Ramos (cell line): ENCODE data around the gene PXK.

ENCODE experiments used
- in situ Hi-C: fragments of 300-500 bp; cut with MboI; formaldehyde crosslinking; loops from one replicate; pipeline ENCODE4 v1.14.3; 2022; ENCODE audit warnings: low sequenced_read_pairs; ENCODE audit not compliant: unreplicated experiment

PXK gene

DNA sequence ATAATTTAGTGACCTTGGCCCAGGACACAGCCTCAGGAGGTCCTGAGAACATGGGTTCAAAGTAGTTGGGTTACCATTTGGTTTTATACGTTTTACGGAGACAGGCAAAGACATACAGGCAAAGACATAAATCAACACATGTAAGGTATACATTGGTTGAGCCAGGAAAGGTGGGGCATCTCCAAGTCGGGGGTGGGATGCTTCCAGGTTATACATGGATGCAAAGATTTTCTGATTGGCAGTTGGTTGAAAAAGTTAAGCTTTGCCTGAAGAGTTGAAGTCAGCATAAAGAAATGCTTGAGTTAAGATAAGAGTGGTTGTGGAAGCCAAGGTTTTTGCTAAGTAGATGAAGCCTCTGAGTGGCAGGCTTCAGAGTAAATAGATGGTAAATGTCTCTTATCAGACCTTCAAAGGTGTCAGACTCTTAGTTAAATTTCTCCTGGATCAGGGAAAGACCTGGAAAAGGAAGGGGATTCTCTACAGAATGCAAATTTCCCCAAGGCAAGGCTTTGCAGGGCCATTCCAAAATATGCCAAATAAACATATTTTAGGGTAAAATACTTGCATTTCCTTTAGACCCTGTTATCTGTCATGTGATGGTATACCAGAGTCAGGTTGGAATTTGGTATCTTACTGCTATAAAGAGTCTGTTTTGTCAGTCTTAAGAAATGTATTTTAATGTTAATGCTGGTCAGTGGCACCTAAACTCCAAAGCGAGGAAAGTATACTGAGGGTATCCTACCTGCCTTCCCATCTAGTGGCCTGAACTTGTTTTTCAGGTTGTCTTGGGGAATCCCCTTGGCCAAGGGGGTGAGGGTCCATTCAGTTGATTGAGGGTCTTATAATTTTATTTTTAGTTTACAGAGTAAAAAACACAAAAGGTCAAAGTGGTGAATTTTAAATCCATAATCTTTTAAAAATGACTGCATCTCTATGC lies 109.1 kb downstream of the PXK start:
- in situ Hi-C loops, result no loop called here

- in situ Hi-C loops, result no loop called here
Observed at GRCh38 chr3:58452176-58452575, 119.5 kb downstream of the PXK start.

DNA sequence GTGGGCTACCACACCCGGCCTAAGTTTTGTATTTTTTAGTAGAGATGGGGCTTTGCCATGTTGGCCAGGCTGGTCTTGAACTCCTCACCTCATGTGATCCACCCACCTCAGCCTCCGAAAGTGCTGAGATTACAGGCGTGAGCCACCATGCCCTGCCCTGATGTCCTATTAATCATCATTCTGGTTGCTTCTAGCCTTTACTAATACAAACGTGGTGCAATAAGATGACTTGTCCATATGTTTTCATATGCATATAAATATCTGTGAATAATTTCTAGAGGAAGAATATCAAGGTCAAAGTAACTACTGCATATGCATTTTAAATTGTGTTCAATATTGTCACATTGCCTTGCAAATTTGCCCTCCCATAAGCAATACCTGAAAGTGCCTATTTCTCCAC lies 126.5 kb downstream of the PXK start:
- in situ Hi-C loops, result no loop called here

GRCh38 chr3:58462829-58463180 lies 130.1 kb downstream of the PXK start:
- in situ Hi-C loops, result no loop called here

GRCh38 chr3:58463181-58463941 lies 130.7 kb downstream of the PXK start:
- in situ Hi-C loops, result no loop called here

GRCh38 chr3:58463942-58464271 lies 131.2 kb downstream of the PXK start:
- in situ Hi-C loops, result no loop called here

DNA sequence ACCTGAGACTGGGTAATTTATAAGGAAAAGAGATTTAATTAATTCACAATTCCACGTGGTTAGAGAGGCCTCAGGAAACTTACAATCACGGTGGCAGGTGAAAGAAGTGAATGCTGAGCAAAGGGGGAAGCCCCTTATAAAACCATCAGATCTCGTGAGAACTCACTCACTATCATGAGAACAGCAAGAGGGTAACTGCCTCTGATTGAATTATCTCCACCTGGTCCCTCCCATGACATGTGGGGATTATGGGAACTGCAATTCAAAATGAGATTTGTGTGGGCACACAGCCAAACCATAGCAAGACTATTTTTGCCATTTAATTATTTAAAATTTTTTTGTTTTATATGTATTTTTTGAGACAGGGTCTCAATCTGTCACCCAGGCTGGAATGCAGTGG lies 132.2 kb downstream of the PXK start:
- in situ Hi-C loops, result no loop called here

- in situ Hi-C loops, result no loop called here
Observed at GRCh38 chr3:58466899-58467563, 134.3 kb downstream of the PXK start.

DNA sequence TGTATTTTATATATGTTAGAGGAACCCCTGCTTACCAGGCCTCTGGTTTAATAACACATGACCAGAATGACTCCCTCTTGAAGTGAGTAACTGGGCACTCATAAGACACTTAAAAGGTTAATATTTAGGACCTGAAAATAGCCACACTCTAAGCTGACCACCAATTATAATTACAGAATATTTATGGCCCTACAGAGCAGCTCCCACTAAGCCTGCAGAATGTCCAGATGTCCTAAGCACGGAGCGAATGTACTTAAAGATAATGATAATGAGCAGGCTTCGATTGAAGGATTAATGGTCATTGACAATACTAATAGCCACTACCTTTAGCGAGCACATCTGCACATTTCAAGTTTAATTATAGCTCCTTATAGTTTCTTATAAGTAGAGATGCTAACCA lies 136.4 kb downstream of the PXK start:
- in situ Hi-C loops, result no loop called here

- in situ Hi-C loops, result no loop called here
Observed at GRCh38 chr3:58470363-58471024, 137.8 kb downstream of the PXK start.

- in situ Hi-C loops, result no loop called here
Observed at GRCh38 chr3:58471025-58471887, 138.6 kb downstream of the PXK start.

- in situ Hi-C loops, result no loop called here
Observed at GRCh38 chr3:58473275-58473674, 140.6 kb downstream of the PXK start.

GRCh38 chr3:58474348-58474911 lies 141.7 kb downstream of the PXK start:
- in situ Hi-C loops, result no loop called here

DNA sequence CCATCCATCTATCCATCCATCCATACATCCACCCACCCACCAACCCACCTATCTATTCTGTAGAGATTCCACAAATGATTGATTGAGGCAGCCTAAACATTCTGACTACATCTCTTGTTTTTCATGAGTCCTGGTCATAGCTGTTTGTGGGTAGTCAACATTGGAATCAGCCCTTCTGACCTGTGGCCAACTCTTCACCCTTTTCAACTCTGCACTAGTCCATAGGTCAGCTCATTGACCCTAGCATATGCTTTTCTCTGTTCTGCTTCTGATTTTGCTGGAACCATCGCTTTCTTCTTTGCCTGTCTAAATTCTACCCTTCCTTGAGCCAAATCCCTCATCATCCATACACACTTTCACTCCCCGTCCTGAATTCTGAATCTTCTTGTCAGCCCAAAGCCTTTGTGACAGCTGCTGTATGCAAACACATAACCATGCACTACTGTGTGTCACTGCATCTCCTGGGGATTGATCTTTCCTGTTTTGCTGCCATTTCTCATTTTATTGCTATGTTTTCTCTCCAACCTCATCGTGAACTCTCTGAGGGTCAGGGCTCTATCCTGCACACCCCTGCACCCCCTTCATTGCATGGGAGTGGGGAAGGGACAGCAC lies 142.4 kb downstream of the PXK start:
- in situ Hi-C loops, result no loop called here
